Measurements from ENCODE around the gene SSH2.

DNA sequence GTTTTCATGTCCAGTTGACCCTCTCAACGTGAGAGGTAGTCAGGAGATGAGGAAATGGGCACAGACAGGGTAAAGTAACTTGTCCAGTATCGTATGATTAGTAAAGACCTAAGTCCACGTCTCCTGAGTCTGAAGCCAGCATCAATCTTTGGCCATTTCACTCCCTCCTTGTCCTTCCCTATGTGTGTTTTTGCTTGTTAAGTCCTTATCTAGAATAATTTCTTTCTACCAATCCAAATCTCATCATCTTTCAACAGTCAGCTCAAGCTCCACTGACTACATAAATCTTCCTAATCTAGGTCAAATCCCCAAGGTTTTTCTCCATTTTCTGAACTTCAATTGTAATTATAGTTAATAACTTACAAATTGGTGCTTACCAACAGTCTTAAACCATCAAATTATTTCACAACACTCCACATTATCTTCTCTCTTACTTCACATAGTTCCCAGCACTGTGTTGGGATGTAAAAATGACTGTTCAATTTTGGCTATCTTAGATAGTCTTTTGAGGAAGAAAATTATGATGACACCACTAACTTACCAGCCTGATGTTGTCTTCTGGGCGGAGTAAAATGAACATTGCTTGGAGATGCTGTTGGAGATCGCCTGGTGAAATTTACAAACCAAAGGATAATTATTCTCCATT, 235.0 kb downstream of the SSH2 start:
- TF ChIP-seq EZH2 (conservative IDR thresholded peaks at IDR 0.05; ENCODE audit: low read depth, low read length) = no peak
- no peak for TF ChIP-seq ZNF619 (CRISPR knock-in tag; IDR thresholded peaks at IDR 0.05)
- TF ChIP-seq ZNF660 (CRISPR knock-in tag; IDR thresholded peaks at IDR 0.05; ENCODE audit: borderline replicate concordance, low read depth) = no peak
- TF ChIP-seq, protein P1, sequence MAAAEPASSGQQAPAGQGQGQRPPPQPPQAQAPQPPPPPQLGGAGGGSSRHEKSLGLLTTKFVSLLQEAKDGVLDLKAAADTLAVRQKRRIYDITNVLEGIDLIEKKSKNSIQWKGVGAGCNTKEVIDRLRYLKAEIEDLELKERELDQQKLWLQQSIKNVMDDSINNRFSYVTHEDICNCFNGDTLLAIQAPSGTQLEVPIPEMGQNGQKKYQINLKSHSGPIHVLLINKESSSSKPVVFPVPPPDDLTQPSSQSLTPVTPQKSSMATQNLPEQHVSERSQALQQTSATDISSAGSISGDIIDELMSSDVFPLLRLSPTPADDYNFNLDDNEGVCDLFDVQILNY (CRISPR knock-in tag; conservative IDR thresholded peaks at IDR 0.05) = no peak
- no peak for TF ChIP-seq STAT5B (CRISPR knock-in tag; IDR thresholded peaks at IDR 0.05)
- TF ChIP-seq SUZ12 (IDR thresholded peaks at IDR 0.05; ENCODE audit: low read depth, low read length) = no peak
- TF ChIP-seq EP300 (IDR thresholded peaks at IDR 0.05; ENCODE audit: low read depth in 2 of 2, low read length in 2 of 2) = no peak
- no peak for TF ChIP-seq EP300 (CRISPR knock-in tag; IDR thresholded peaks at IDR 0.05; ENCODE audit: borderline replicate concordance)
- no peak for TF ChIP-seq RXRA (CRISPR knock-in tag; IDR thresholded peaks at IDR 0.05)
- no peak for TF ChIP-seq CBX5 (CRISPR knock-in tag; IDR thresholded peaks at IDR 0.05; ENCODE audit: borderline replicate concordance)

All from HepG2 (cell line).